ENCODE results near the gene CLN3. TPM values are rescaled to one million over a fixed set of nuclear protein-coding genes. Genes with fewer than 3 reads are reported as not detected.

CLN3 gene
- total RNA-seq, 1 donor, result 39.0 TPM

Other genes starting within 250 kb of the CLN3 start
- gene SBK1, start 199.5 kb downstream of the CLN3 start, total RNA-seq, result 1.1 TPM
- 1.1 TPM for gene NPIPB6, start 128.6 kb downstream of the CLN3 start, total RNA-seq
- gene EIF3CL, start 88.2 kb downstream of the CLN3 start, total RNA-seq, result 249 TPM
- gene NPIPB7, start 19.7 kb downstream of the CLN3 start, total RNA-seq, result not detected
- 2.7 TPM for gene APOBR, start 2.6 kb upstream of the CLN3 start, total RNA-seq
- gene IL27, start 14.8 kb upstream of the CLN3 start, total RNA-seq, result not detected
- not detected for gene NUPR1, start 46.9 kb upstream of the CLN3 start, total RNA-seq
- gene SGF29, start 61.8 kb upstream of the CLN3 start, total RNA-seq, result 36.1 TPM
- 0.27 TPM for gene SULT1A2, start 105.0 kb upstream of the CLN3 start, total RNA-seq
- 24.0 TPM for gene SULT1A1, start 118.0 kb upstream of the CLN3 start, total RNA-seq
- not detected for gene NPIPB8, start 146.0 kb upstream of the CLN3 start, total RNA-seq
- 361 TPM for gene EIF3C, start 219.4 kb upstream of the CLN3 start, total RNA-seq

All from hematopoietic multipotent progenitor cell (in vitro differentiated cells).